ENCODE data around the gene LRP1.

LRP1 gene

GRCh38 chr12:57135527-57136326 is 7.4 kb downstream of the LRP1 start:
- peak; percentile 4 for DNase-seq (ENCODE audit: low spot score)

GRCh38 chr12:57138526-57139272 is 10.4 kb downstream of the LRP1 start:
- DNase-seq (ENCODE audit: low spot score): peak; percentile 80

GRCh38 chr12:57139796-57140649 is 11.7 kb downstream of the LRP1 start:
- no peak for DNase-seq (ENCODE audit: low spot score)

GRCh38 chr12:57141249-57141648 is 13.0 kb downstream of the LRP1 start:
- DNase-seq (ENCODE audit: low spot score): no peak

- no peak for DNase-seq (ENCODE audit: low spot score)
Observed at GRCh38 chr12:57142121-57142520, 13.8 kb downstream of the LRP1 start.

GRCh38 chr12:57142727-57143126 is 14.4 kb downstream of the LRP1 start:
- DNase-seq (ENCODE audit: low spot score): no peak

GRCh38 chr12:57143454-57143853 is 15.2 kb downstream of the LRP1 start:
- no peak for DNase-seq (ENCODE audit: low spot score)

- no peak for DNase-seq (ENCODE audit: low spot score)
Observed at GRCh38 chr12:57145460-57146059, 17.3 kb downstream of the LRP1 start.

- DNase-seq (ENCODE audit: low spot score): no peak
Observed at GRCh38 chr12:57146092-57146491, 17.8 kb downstream of the LRP1 start.

GRCh38 chr12:57146961-57147944 is 19.0 kb downstream of the LRP1 start, which contains the start of gene LRP1-AS:
LRP1-AS (minus strand) TSS chr12:57147619.
- DNase-seq (ENCODE audit: low spot score): no peak

GRCh38 chr12:57148469-57149244 is 20.4 kb downstream of the LRP1 start:
- DNase-seq (ENCODE audit: low spot score): no peak

- DNase-seq (ENCODE audit: low spot score): no peak
Observed at GRCh38 chr12:57149245-57149900, 21.1 kb downstream of the LRP1 start.

GRCh38 chr12:57150400-57151000 is 22.2 kb downstream of the LRP1 start:
- no peak for DNase-seq (ENCODE audit: low spot score)

- no peak for DNase-seq (ENCODE audit: low spot score)
Observed at GRCh38 chr12:57151741-57152630, 23.7 kb downstream of the LRP1 start.

GRCh38 chr12:57152639-57153038 is 24.4 kb downstream of the LRP1 start:
- DNase-seq (ENCODE audit: low spot score): no peak

GRCh38 chr12:57153415-57153997 is 25.2 kb downstream of the LRP1 start:
- no peak for DNase-seq (ENCODE audit: low spot score)

- DNase-seq (ENCODE audit: low spot score): no peak
Observed at GRCh38 chr12:57154076-57154475, 25.8 kb downstream of the LRP1 start.

Measured in HuH-7.5 (cell line).